Mesenchymal stem cell (in vitro differentiated cells and primary cell): ENCODE results near the gene KLHL40.

Experiments
- DNase-seq: peaks from one replicate; pipeline ENCODE4 v3.0.0-alpha.2; 2013
- H2AFZ ChIP-seq: one replicate; pipeline ENCODE4 v1.6.1; 2013; ENCODE audit warnings: low read depth, mild to moderate bottlenecking, control low read depth, inconsistent platforms, low read length, moderate library complexity
- H2AK5ac ChIP-seq: 2 replicates; pipeline ENCODE4 v1.6.1; 2013; ENCODE audit warnings: low read length, moderate library complexity, mild to moderate bottlenecking, inconsistent platforms; ENCODE audit not compliant: severe bottlenecking
- H2BK120ac ChIP-seq: one replicate; pipeline ENCODE4 v1.6.1; 2013; ENCODE audit warnings: low read depth, mild to moderate bottlenecking, inconsistent platforms, low read length, moderate library complexity
- H2BK12ac ChIP-seq, 2 experiments: one replicate each; pipeline ENCODE4 v1.6.1; 2013; ENCODE audit warnings: inconsistent platforms in 2 of 2, low read length in 2 of 2, mild to moderate bottlenecking in 2 of 2, moderate library complexity in 2 of 2, control low read depth in 1 of 2
- H2BK15ac ChIP-seq: one replicate; pipeline ENCODE4 v1.6.1; 2013; ENCODE audit warnings: mild to moderate bottlenecking, low read depth, inconsistent platforms; ENCODE audit not compliant: poor library complexity, severe bottlenecking
- H2BK5ac ChIP-seq: 2 replicates; pipeline ENCODE4 v1.6.1; 2013; ENCODE audit warnings: low read depth, mild to moderate bottlenecking, low read length, control low read depth, inconsistent platforms; ENCODE audit not compliant: poor library complexity, severe bottlenecking
- H3K14ac ChIP-seq, 2 experiments: one replicate each; pipeline ENCODE4 v1.6.1; 2013; ENCODE audit warnings: inconsistent platforms in 2 of 2, low read length in 2 of 2, control low read depth in 1 of 2, mild to moderate bottlenecking in 1 of 2, moderate library complexity in 1 of 2
- H3K18ac ChIP-seq, 2 experiments: one replicate each; pipeline ENCODE4 v1.6.1; 2013; ENCODE audit warnings: inconsistent platforms in 2 of 2, low read length in 2 of 2, control low read depth in 1 of 2, low read depth in 1 of 2, mild to moderate bottlenecking in 1 of 2
- H3K23ac ChIP-seq, 2 experiments: one replicate each; pipeline ENCODE4 v1.6.1; 2013; ENCODE audit warnings: inconsistent platforms in 2 of 2, low read length in 2 of 2, mild to moderate bottlenecking in 2 of 2, moderate library complexity in 2 of 2, control low read depth in 1 of 2
- H3K27ac ChIP-seq: 2 replicates; pipeline ENCODE4 v1.5.1; 2013; ENCODE audit warnings: mild to moderate bottlenecking, moderate library complexity, low read length, control low read depth, inconsistent platforms; ENCODE audit not compliant: poor library complexity, severe bottlenecking
- H3K27me3 ChIP-seq, 2 experiments: 2 replicates each; pipeline versions ENCODE4 v1.6.1 to v1.7.0; 2013; ENCODE audit warnings: low read length in 2 of 2, mild to moderate bottlenecking in 2 of 2, moderate library complexity in 2 of 2, control low read depth in 1 of 2, inconsistent platforms in 1 of 2; ENCODE audit not compliant: control insufficient read depth in 1 of 2, insufficient read depth in 1 of 2
- H3K36me3 ChIP-seq, 2 experiments: 2 replicates each; pipeline versions ENCODE4 v1.6.1 to v1.7.0; 2013; ENCODE audit warnings: low read length in 2 of 2, control low read depth in 1 of 2, inconsistent platforms in 1 of 2, low read depth in 1 of 2, mild to moderate bottlenecking in 1 of 2; ENCODE audit not compliant: insufficient read depth in 2 of 2, control insufficient read depth in 1 of 2
- H3K4ac ChIP-seq, 2 experiments: one replicate each; pipeline ENCODE4 v1.6.1; 2013; ENCODE audit warnings: inconsistent platforms in 2 of 2, low read length in 2 of 2, mild to moderate bottlenecking in 2 of 2, moderate library complexity in 2 of 2, control low read depth in 1 of 2, low read depth in 1 of 2
- H3K4me1 ChIP-seq: 2 replicates; pipeline ENCODE4 v1.6.1; 2013; ENCODE audit warnings: low read depth, low read length, control low read depth; ENCODE audit not compliant: control insufficient read depth, insufficient read depth
- H3K4me2 ChIP-seq: 2 replicates; pipeline ENCODE4 v1.6.1; 2013; ENCODE audit warnings: low read length, mild to moderate bottlenecking, inconsistent platforms; ENCODE audit not compliant: poor library complexity, severe bottlenecking
- H3K4me3 ChIP-seq, 2 experiments: 2 replicates each; pipeline versions ENCODE4 v1.5.1 to v1.7.0; 2013; ENCODE audit warnings: low read length in 2 of 2, mild to moderate bottlenecking in 2 of 2, control low read depth in 1 of 2, low read depth in 1 of 2; ENCODE audit not compliant: insufficient read depth in 1 of 2
- H3K79me1 ChIP-seq: replicated peaks from 2 replicates; pipeline ENCODE4 v1.6.1; 2013; ENCODE audit warnings: mild to moderate bottlenecking, control low read depth, low read length, inconsistent platforms; ENCODE audit not compliant: poor library complexity, severe bottlenecking
- H3K9ac ChIP-seq: 2 replicates; pipeline ENCODE4 v1.7.0; 2013; ENCODE audit warnings: mild to moderate bottlenecking, low read length, moderate library complexity
- H3K9me3 ChIP-seq: 2 replicates; pipeline ENCODE4 v1.7.0; 2013; ENCODE audit warnings: mild to moderate bottlenecking, low read length; ENCODE audit not compliant: control insufficient read depth
- H4K8ac ChIP-seq: one replicate; pipeline ENCODE4 v1.6.1; 2013; ENCODE audit warnings: inconsistent platforms, mild to moderate bottlenecking, low read length, moderate library complexity
- H4K91ac ChIP-seq: one replicate; pipeline ENCODE4 v1.6.1; 2013; ENCODE audit warnings: mild to moderate bottlenecking, low read length, inconsistent platforms
- WGBS: methylation state at CpG from one replicate; pipeline ENCODE4 v1.1.7; 2013; ENCODE audit warnings: mixed read lengths; 5-methylcytosine and 5-hydroxymethylcytosine counted together

The KLHL40 gene

DNA sequence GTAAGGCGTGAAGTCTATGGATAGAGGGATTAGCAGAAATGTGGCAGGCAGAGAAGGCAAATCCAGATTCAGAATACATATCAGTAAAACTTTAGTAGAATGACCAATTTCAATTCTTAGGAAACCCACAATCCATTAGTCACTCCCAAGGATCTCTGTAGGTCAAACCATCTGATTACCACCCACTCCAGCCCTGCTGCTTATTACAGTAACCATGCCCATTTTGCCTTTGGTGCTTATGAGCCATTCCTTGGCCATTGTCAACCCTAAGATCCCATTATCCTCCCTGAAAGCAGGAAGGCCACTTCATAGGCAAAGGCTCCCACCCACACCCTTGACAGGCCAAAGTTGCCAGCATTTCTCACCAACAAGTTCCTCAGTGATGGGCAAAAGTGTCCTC lies 5.1 kb upstream of the KLHL40 start:
- H3K4ac ChIP-seq: no peak overlapping the region
- H2AFZ ChIP-seq: no peak overlapping the region
- H4K8ac ChIP-seq: no peak overlapping the region
- H4K91ac ChIP-seq: no peak overlapping the region
- WGBS: no CpG with 5 or more reads among the region's 1 CpG
- no peaks in the 10 kb centered on the region for H3K79me1 ChIP-seq
- peaks cover 6% of the 10 kb centered on the region for H3K4me1 ChIP-seq
- H2BK5ac ChIP-seq: no peak overlapping the region
- H2BK12ac ChIP-seq: no peak overlapping the region
- H2BK15ac ChIP-seq: no peak overlapping the region
- H3K18ac ChIP-seq: no peak overlapping the region
- H3K9ac ChIP-seq: no peak overlapping the region
- no peak overlapping the region for H2AK5ac ChIP-seq
- H2BK120ac ChIP-seq: no peak overlapping the region
- H3K36me3 ChIP-seq: no peaks in the 10 kb centered on the region
- H3K27me3 ChIP-seq: peaks cover 7 to 8% of the 10 kb centered on the region in 2 experiments
- H3K14ac ChIP-seq: no peak overlapping the region
- H3K4me2 ChIP-seq: no peak overlapping the region
- H3K4me3 ChIP-seq: no peak overlapping the region
- no peaks in the 10 kb centered on the region for H3K9me3 ChIP-seq
- H3K27ac ChIP-seq: no peak overlapping the region
- no peak overlapping the region for H3K23ac ChIP-seq
- DNase-seq: no peak

DNA sequence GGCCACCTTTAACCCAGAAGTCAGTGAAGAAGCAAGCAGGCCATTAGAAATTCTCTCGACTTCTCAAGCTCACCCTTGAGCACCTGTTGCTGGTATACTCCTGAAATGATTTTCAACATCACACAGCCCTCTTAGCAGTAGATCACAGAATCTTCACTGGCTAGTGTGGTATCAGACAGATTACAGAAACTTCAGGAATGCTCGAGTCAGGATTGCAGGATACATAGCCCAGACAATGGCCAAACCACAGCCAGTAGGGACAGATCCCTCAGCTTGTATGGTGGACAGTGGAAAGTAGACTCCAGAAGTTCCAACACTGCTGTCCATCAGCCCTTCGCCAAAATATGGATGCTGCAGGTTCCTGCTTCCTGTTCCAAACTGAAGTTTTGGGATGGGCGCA lies 4.5 kb upstream of the KLHL40 start:
- Histone ChIP-seq H2AK5ac (no peak overlapping the region), H4K91ac (no peak overlapping the region), H3K79me1 (no peaks in the 10 kb centered on the region), H3K4ac (no peak overlapping the region), H3K23ac (no peak overlapping the region), H2BK15ac (no peak overlapping the region), H3K9me3 (no peaks in the 10 kb centered on the region), H2AFZ (no peak overlapping the region), H3K14ac (no peak overlapping the region), H3K36me3 (no peaks in the 10 kb centered on the region), H4K8ac (no peak overlapping the region), H3K27me3 (peaks cover 8 to 12% of the 10 kb centered on the region in 2 experiments), H2BK120ac (no peak overlapping the region), H3K4me2 (no peak overlapping the region), H2BK5ac (no peak overlapping the region), H2BK12ac (no peak overlapping the region), H3K4me3 (no peak overlapping the region), H3K27ac (no peak overlapping the region), H3K9ac (no peak overlapping the region), H3K4me1 (peaks cover 6% of the 10 kb centered on the region), H3K18ac (no peak overlapping the region)
- DNase-seq: peak; percentile 8
- 90% methylated on average over 4 of the region's 4 CpGs for WGBS

DNA sequence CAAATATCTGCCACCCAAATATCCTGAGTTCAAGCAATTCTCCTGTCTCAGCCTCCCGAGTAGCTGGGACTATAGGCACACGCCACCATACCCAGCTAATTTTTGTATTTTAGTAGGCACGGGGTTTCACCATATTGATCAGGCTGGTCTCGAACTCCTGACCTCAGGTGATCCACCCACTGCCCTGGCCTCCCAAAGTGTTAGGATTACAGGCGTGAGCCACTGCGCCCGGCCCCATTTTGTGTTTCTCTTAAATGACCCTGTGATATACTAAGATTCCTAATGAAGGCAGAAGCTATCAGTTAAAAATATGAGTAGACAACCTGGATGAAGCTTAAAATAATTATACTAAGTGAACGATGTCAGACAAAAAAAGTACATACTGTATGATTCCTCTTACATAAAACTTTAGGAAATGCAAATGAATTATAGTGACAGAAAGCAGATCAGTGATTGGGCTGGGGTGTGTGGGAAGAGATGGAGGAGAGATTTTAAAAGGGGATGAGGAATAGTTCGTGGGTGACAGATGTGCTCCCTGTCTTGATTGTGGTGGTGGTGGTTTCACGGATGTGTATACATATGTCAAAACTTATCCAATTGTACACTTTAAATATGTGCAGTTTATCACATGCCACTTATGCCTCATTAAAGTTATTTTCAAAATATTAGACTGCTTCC lies 3.8 kb upstream of the KLHL40 start:
- H3K18ac ChIP-seq: no peak overlapping the region
- H3K14ac ChIP-seq: no peak overlapping the region
- H2BK5ac ChIP-seq: no peak overlapping the region
- H3K4ac ChIP-seq: no peak overlapping the region
- no peak overlapping the region for H2BK15ac ChIP-seq
- H3K4me2 ChIP-seq: no peak overlapping the region
- H2AFZ ChIP-seq: no peak overlapping the region
- no peak overlapping the region for H3K23ac ChIP-seq
- no peak overlapping the region for H2AK5ac ChIP-seq
- 91% methylated on average over 8 of the region's 10 CpGs for WGBS
- peaks cover 6% of the 10 kb centered on the region for H3K4me1 ChIP-seq
- no peaks in the 10 kb centered on the region for H3K9me3 ChIP-seq
- no peak overlapping the region for H2BK12ac ChIP-seq
- H4K91ac ChIP-seq: no peak overlapping the region
- no peaks in the 10 kb centered on the region for H3K36me3 ChIP-seq
- no peak overlapping the region for H3K4me3 ChIP-seq
- no peak for DNase-seq
- no peak overlapping the region for H3K27ac ChIP-seq
- H4K8ac ChIP-seq: no peak overlapping the region
- H2BK120ac ChIP-seq: no peak overlapping the region
- H3K9ac ChIP-seq: no peak overlapping the region
- peaks cover 8 to 19% of the 10 kb centered on the region in 2 experiments for H3K27me3 ChIP-seq
- no peaks in the 10 kb centered on the region for H3K79me1 ChIP-seq

DNA sequence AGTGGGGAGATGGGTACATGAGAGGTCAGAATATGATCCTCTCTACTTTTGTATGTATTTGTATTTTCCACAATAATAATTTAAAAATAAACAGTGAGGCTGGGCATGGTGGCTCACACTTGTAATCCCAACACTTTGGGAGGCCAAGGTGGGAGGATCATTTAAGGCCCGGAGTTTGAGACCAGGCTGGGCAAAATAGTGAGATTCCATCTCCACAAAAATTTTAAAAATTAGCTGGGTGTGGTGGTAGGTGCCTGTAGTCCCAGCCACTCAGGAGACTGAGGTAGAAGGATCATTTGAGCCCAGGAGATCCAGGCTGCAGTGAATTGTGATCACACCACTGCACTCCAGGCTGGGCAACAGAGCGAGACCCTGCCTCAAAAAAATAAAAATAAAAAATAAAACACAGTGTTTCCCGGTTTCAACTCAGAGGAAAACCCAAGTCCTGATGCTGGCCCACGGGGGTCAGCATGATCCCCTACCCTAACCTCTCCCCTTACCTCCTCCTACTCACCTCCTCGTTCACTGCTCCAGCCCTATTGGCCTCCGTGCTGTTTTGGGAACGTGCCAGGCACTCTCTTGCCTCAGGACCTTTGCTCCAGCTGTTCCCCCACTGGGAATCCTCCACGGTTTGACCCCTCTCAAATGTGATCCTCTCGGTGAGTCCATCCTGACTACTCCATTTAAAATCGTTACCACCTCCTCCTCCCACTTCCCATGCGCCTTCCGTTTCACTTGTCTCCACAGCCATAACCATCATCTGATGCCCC lies 2.9 kb upstream of the KLHL40 start:
- Histone ChIP-seq H3K9ac (no peak overlapping the region), H3K27me3 (peaks cover 8 to 26% of the 10 kb centered on the region in 2 experiments), H2BK15ac (no peak overlapping the region), H4K91ac (no peak overlapping the region), H3K4me3 (no peak overlapping the region), H3K4me1 (peaks cover 6% of the 10 kb centered on the region), H3K36me3 (no peaks in the 10 kb centered on the region), H3K9me3 (no peaks in the 10 kb centered on the region), H3K4ac (no peak overlapping the region), H3K4me2 (no peak overlapping the region), H2BK12ac (no peak overlapping the region), H3K79me1 (no peaks in the 10 kb centered on the region), H3K23ac (no peak overlapping the region), H3K18ac (no peak overlapping the region), H2AFZ (no peak overlapping the region), H2AK5ac (no peak overlapping the region), H2BK120ac (no peak overlapping the region), H4K8ac (no peak overlapping the region), H3K14ac (no peak overlapping the region), H3K27ac (no peak overlapping the region), H2BK5ac (no peak overlapping the region)
- WGBS: 83% methylated on average over 12 of the region's 12 CpGs
- DNase-seq: no peak
